Right ventricle myocardium inferior (tissue), 1 donor: Measurements from ENCODE around the gene CPEB4. TPM values are rescaled to one million over a fixed set of nuclear protein-coding genes. Genes with fewer than 3 reads are reported as not detected.

Experiments used
- ATAC-seq: fragments of 200-7000 bp; cut with Tn5 transposase; one replicate; pipeline ENCODE4 v1.9.1; 2020; ENCODE audit warnings: mild to moderate bottlenecking, moderate library complexity
- DNase-seq: peaks from one replicate; pipeline ENCODE4 v3.0.0; 2021; ENCODE audit errors: missing footprints
- intact Hi-C: fragments of 100-400 bp; cut with DNase I; formaldehyde crosslinking; loops from one replicate; pipeline ENCODE4 v1.11.0; 2022
- total RNA-seq: library from RNA; stranded (reverse); fragmentation: NEBNext Ultra II Directional; extraction: Animal tissue kit (Norgen Biotek cat#: 25700); gene quantifications from one replicate; pipeline ENCODE4 v1.2.1, GENCODE V29; 2021
- donor health status: DM: no; HTN: yes; CAD: no; lungs with severe emphysema.

The CPEB4 gene
- total RNA-seq, 1 donor from 2014 or later = 116 TPM

DNA sequence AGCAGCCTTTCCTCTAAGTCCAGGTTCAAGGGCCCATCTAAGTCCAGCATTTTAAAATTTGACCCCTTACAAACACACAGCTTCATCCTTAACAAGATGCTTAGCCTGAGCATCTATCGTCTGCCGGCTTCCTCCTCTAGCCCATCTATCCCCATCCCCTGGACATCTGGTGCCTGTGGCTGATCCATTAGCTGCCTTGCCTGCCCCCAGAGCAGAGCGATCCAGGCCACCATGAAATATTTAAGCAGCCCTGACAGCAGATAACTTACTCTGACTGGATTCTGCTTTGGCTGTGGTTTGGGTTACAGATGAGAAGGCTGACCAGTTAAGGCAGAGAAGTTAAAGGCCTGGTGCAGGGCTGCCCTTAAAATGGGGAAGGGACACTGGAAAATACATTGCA lies 30.9 kb upstream of the CPEB4 start:
- ATAC-seq (no peak), DNase-seq (no peak)
- intact Hi-C loops = no loop called here

DNA sequence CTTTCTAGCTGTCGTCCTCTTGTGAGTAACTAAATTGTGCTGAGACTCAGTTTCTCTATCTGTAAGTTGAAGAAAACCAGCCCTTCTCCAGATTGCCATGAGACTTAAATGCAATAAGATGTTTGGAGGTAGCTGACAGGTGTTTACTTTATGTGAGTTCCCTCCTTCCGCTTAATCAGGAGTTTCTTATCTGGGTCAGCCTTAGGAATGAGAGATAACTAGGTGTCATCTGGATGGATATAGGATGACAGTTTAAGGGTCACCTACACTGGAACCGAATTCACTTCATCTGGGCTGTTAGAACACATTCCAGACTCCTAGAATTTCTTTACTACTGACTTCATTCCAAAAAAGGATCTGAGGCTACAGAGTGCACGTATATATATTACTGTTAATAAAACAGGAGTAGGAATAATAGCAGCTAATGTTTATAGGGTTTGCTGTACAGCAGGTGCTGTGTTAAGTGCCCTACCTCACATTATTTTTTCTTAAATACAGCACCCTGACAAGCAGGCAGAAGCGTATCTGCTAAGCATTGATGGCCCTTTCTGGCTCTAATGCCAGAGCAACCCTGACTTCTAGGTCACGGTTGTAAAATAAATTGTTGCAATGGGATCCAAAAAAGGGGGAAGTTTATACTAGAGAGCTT lies 30.0 kb upstream of the CPEB4 start:
- ATAC-seq = no peak
- DNase-seq = no peak
- intact Hi-C loops = no loop called here

DNA sequence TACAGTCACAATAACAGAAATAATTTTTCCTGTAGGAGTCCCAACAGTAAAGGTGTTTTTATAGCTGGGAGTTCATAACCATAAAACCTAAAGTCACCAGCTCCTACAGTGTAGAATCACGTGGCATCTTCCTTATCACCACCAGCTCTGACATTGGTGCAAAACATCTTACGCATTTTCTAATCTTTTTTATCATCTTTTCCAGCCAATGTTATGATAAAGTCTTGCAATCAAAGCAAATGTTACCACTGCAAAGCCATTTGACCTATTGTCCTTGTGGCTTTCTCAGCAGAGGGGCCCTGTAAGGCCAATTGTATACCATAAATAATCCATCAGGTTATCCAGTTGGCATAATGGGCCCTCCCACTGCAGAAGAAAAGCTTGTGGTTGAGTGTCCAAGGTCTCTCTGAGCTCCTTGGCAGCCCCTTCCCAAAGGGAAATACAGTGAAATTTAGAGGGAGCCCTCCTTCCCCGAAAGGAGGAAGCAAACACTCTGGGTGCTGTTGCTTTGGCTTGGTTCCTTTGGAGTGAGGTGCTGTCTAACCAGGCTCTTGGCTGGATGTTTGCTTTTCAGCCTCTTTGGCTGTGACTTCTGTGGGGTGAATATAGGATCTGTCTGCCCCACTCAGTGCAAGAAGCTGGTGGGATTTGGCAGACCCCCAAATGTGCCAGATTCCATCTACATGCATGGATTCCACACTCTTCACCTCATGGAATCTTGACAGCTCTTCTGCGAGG lies 29.3 kb upstream of the CPEB4 start:
- intact Hi-C loops = no loop called here
- ATAC-seq (no peak), DNase-seq (no peak)

DNA sequence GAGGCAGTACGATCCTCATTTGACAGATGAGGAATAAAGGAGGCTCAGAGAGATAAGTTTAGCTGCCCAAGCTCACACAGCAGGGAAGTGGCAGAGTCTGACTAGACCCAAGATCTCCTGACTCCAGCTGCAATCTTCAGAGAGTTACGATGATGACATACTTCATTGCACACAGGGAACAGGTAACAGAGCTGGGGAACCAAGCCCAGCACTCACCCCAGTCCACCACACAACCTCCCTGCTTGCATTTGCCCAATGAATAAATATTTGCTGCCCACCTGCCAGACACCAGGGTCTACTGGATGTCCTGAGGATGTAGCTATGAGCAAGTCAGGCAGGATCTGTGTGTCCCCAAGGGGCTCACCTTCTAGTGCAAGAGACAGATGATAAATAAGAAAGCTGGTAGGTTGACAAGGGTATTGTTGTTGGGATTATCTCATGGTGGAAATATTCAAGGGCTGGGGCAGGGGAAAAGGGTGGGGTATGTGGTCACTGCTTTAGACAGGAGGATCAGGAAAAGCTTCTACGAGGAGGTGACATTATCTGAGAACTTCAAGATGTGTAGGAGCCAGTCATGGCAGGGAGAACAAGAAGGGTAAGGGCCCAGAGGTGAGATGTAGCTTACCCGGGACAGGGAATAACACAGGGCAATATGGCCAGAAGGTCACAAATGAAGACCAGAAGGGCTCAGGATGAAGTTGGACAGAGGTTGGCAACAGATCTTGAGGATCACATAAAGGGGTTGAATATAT lies 28.6 kb upstream of the CPEB4 start:
- DNase-seq (no peak), ATAC-seq (no peak)
- intact Hi-C loops = loop anchor here (2.0 kb wide), 1 partner anchor 93 kb away; no protein-coding TSS in a partner anchor

DNA sequence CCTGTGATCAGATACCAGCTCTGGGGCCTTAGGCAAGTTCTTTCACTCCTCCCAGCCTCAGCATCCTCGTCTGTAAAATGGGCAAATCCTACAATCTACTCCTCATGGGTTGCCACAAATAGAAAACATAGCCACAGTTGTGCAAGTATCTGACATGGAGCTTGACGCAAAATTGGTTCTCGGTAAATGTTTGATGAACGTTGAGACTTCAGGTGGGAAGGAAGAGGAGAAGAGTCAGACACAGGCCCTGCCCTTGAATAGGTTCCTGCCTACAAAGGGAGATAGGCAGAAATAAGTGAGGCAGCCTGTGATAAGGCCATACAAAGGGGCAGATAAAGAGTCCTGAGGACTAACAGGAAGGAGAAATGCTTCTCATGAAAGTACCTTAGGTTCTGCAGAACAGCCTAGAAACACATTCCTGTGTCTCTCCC lies 26.1 kb upstream of the CPEB4 start:
- intact Hi-C loops = no loop called here
- ATAC-seq = no peak
- DNase-seq = no peak

DNA sequence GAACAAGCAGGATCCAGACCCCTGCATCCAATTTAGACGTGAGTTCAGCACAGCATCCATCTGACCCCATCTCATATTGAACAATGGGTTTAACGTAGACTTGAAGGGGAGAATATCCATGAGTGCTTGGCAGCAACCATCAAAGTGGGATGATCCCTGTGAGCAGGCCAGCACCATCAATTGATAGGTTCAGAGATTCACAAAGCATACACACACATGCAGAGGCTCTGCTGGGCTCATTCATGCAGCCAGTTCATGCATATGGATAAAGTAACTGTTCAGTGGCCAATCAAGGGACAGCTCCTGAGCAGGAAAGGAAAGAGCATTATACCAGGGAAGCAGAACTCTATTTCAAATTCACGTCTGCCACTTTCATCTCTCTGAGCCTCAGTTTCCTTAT lies 24.8 kb upstream of the CPEB4 start:
- DNase-seq (no peak), ATAC-seq (no peak)
- intact Hi-C loops = no loop called here

DNA sequence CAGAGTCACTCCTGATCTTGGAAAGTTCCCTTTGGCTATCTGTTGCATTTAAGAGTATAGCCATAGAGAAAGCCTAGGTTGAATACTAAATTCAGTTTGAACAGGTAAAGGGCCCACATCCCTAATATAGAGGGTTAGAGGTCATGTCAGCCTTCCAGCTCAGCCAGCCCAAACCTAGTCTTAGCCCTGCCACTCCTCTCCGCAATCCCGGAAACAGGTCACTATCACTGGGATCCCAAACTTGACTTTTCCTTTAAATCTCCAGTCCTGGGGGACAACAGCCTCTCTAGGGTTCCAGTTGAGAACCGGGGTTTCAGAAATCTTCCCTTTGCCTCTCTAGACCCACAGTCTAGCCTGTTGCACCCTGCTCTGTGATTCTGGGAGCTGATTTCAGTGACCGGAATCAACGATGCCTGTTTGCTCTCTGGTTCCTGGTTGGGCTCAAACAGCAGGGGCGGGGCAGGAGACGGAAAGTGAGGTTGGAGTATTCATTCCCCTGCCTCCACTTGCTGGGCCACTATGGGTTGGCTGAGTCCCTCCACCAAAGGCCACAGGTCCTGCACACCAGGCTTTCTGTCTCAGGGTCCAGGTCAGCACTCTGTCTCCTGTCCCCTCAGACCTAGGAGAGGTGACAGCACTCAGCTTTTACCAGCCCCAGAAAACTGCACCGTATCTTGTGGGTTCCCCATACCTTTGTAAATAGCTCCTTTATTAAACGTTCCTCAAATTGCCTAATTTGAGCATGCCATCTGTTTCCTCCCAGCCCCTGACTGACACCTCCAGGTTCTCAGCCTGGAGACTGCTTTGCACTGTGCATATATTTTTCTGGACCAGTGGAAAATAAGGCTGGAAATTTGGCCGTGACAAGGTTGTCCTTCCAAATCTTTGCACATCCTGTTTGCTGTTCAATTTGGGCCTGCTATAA lies 23.8 kb upstream of the CPEB4 start:
- DNase-seq = peak; percentile 74
- intact Hi-C loops = no loop called here
- ATAC-seq = no peak

DNA sequence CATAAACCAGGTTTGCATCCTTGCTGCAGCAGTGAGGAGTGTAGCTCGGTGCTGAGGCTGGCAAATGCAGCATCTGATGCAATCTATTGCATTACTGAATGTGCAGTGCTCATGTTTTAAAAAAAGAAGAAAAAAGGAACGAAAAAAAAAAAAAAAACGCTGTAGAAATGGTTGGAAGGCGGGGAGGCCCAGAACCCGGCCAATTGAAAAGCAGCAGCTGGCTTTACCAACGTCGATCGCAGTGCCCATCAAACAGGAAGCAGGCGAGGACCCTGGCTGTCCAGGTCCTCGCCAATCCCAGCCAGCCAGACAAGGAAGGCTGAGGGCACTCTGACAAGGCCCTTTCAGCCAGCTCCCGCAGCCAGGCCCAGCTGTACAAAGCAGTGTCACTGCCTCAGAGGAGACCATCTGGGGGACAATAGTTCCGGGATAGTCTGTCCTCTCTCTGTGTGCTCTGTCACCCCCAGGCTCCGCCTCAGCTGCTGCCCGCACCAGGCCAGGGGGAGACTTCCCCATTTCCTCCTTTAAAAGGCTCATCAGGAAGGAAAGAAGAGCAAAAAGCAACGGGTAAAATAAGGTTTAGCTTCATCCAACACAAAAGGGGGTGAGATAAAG lies 21.8 kb upstream of the CPEB4 start:
- intact Hi-C loops = no loop called here
- peak; percentile 62 for ATAC-seq
- DNase-seq = peak; percentile 76

DNA sequence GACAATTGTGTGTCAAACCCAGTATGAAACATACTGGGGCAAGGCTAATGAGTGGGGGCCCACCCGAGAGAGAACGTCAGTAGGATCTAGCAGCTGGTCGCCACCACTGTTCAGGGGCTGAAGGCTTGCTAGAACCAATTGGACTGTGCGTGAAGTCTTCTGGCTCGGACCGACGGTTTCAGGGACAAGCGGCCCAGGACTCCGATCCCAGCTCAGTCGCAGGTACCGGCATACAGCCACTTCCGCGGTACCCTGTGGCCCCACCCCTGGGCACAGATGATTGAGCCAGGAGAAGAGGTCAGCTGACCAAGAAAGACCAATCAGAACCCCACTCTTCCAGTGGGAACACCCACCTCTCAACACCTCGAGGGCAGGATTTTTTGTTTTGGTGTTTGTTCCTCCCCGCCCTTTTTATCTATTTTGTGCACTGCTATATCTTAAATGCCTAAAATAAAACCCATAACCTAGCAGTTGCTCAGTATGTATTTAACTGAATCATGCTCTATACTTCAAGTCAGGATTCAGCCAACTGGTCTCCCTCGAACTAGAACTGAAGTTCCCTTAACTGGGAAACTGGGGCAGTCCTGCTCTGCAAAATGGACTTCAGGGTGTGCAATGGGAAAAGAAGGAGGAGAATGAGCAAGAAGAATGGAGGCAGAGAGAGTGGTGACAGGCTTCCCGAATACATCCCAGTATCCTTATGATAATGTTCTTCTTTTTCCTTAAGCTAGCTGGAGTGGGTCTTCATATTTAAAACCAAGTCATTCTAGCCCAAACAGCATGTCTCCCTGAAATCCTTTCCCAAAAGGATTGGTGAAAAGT lies 21.1 kb upstream of the CPEB4 start:
- DNase-seq (no peak), ATAC-seq (no peak)
- intact Hi-C loops = no loop called here

DNA sequence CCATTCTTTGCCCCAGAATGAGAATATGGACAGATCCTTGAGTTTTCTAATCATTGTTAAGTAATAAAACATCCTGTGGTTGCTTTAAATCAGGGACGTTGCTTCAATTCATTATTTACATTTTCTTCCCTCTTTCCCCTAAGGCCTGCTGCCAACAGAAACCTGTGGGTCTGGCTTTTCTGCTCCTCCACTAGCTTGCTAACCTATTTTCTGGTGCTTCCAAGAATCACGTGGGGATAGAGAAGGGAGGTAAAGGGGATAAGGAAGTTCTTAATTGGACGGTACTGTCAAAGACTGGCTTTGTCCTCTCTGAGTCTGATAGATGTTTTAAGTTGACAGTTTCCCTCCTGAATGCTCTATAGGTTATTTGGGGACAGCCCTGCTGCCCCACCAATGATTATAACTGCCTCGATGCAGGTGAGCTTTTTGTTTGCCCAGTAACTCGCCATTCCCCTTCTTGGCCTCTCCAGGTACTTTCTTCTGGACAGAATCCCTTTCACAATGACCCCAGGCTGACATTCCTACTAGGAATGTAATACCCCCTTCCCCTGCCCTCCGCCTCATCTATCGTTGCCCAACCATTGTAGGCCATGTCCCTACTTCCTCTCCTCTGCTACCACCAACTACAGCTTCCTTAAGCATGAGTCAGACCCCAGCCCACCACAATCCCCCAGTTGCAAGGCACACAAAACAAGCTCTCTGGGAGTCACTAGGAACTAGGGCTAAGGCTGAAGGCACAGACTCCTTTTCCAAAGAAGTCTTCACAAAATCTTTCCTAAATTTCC lies 19.9 kb upstream of the CPEB4 start:
- intact Hi-C loops = no loop called here
- ATAC-seq (no peak), DNase-seq (no peak)

DNA sequence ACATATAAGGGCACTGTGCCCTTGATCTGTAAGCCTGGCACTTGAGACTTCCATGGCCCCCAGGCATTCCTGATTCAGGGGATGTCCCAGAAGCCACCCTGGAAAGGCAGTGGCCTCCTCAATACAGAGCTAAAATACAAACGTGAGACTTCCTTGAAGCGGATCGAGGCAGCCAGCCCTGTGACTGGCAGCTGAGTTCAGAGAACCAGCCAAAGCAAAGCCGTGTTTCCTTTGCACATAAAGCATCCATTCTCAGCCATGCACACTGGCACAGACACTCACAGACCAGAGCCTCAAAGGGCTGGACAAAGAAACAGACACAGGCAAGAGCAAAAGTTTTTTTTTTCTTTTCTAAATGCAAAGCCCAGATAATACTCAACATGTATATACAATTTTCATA lies 18.8 kb upstream of the CPEB4 start:
- intact Hi-C loops = no loop called here
- DNase-seq (no peak), ATAC-seq (no peak)

DNA sequence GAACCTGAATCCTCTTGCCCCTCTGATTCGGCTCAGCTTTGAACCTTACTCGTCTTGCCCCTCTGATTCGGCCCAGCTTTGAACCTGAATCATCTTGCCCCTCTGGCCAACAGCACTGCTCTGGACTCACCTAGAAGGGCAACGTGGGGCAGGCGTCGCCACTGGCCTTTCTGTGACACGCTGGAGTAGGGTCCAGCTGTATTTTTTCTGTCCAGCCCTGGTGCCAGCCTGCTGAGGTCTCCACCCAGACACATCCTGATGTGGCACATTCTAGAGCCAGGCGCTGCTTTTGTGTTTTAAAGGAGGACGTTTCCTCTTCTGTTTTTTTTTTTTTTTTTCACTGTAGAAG lies 15.2 kb upstream of the CPEB4 start:
- DNase-seq (no peak), ATAC-seq (peak; percentile 60)
- intact Hi-C loops = no loop called here

DNA sequence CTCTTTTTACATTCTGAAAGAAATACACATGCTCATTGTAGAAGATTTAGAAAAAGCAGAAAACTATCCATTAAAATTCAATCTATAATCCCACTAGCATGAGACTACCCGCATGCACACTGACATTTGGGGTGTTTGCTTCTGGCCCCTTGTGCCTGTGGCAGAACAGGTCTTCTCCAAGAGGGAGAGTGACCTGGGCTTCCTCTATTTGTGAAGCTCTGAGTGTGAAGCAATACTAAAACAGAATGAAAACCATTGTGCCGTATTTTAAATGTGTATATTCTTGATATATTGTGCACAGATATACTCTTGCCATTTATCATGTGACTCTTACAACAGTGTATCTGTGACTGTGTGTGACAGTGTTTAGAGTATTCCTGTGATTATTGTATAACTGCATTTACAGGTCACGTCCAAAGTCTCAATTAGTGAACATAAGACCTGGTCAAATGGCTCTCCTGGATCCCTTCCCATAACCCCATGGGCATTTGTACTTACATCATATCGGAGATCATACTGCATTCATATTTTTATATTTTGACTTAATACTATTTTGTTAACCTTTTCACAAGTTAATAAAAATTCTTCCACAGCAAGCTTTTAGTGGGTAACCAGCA lies 14.7 kb upstream of the CPEB4 start:
- no peak for ATAC-seq
- DNase-seq = no peak
- intact Hi-C loops = no loop called here

DNA sequence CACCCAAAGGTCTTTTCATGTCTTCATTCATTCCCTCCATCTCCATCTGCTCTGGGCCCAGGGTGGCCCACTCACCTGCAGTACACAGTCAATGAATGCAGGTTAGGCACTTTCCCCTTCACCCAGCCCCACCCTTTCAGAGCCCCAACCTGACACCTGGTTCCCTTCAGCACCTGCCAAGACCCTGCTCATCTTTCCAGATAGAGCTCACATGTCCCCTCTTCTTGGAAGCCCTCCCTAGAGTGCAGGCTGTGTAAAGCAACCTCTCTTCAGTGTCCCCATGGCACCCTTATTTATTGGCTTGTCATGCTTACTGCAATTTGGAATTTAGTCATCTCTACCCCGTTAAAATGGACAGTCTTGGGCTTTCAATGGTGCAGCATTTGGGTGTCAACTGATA lies 13.0 kb upstream of the CPEB4 start:
- intact Hi-C loops = no loop called here
- DNase-seq (no peak), ATAC-seq (no peak)

DNA sequence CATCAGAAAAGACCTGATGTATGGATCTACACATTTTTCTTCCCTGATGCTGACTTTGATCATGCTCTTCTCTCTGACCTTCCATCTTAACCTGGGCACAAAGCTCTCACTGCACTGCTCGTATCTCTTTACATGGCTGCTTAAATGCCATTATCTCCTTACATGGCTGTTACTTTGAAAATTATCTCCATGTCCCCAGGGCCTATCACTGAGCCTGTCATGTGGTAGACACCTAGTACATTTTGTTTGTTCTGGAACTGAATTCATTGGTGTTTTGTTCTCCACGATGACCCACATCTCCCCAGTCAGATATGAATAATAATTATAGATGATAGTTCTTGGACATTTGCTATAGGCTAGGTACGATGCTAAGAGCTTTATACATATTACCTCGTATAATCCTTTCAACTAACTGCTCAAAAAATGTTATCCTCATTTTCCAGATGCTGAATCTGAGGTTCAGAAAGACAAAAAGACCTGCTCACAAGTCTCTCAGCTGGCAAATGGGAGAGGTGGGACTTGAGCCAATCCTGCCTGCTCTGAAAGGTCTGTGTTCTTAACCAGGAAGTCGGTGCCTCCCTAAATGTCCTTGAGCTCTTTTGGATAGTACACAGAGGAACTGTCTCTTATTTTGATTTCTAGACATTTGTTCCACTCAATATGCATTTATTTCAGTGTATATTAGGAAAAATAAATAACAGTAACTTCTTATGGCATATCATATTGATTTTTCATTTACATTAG lies 9.8 kb upstream of the CPEB4 start:
- ATAC-seq (peak; percentile 69), DNase-seq (no peak)
- intact Hi-C loops = no loop called here
